Measurements from ENCODE around the gene MYH7B. TPM values are rescaled to one million over a fixed set of nuclear protein-coding genes. Genes with fewer than 3 reads are reported as not detected.
A peak's percentile ranks its signal among the peaks of the same experiment; 100 is the strongest.

Gene MYH7B
- total RNA-seq, 3 donors from 2014 or later, result 0.76 to 1.9 (median 0.99) TPM

GRCh38 chr20:34985461-34986310, 30.0 kb downstream of the MYH7B start:
- no peaks in the 10 kb centered on the region for H3K9me3 ChIP-seq
- H3K4me3 ChIP-seq, result no peak overlapping the region
- intact Hi-C loops (cut with DNase I, micrococcal nuclease), result no loop called here
- TF ChIP-seq, protein P1, sequence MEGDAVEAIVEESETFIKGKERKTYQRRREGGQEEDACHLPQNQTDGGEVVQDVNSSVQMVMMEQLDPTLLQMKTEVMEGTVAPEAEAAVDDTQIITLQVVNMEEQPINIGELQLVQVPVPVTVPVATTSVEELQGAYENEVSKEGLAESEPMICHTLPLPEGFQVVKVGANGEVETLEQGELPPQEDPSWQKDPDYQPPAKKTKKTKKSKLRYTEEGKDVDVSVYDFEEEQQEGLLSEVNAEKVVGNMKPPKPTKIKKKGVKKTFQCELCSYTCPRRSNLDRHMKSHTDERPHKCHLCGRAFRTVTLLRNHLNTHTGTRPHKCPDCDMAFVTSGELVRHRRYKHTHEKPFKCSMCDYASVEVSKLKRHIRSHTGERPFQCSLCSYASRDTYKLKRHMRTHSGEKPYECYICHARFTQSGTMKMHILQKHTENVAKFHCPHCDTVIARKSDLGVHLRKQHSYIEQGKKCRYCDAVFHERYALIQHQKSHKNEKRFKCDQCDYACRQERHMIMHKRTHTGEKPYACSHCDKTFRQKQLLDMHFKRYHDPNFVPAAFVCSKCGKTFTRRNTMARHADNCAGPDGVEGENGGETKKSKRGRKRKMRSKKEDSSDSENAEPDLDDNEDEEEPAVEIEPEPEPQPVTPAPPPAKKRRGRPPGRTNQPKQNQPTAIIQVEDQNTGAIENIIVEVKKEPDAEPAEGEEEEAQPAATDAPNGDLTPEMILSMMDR (IDR thresholded peaks at IDR 0.05), result no peak
- H3K36me3 ChIP-seq (ENCODE audit: low read depth), result no peaks in the 10 kb centered on the region
- no peak for ATAC-seq
- peaks cover 18% of the 10 kb centered on the region for H3K4me1 ChIP-seq (ENCODE audit: low read depth)
- DNase-seq, result peak in 2 of 3 donors; percentile 31 to 43

- Histone ChIP-seq H3K4me3 (no peak overlapping the region), H3K36me3 (ENCODE audit: low read depth) (no peaks in the 10 kb centered on the region), H3K9me3 (no peaks in the 10 kb centered on the region), H3K4me1 (ENCODE audit: low read depth) (peaks cover 18% of the 10 kb centered on the region)
- ATAC-seq (no peak), DNase-seq (peak in 2 of 3 donors; percentile 21 to 46)
- TF ChIP-seq, protein P1 (IDR thresholded peaks at IDR 0.05), result no peak
- intact Hi-C loops (cut with DNase I, micrococcal nuclease), result no loop called here
Measured at GRCh38 chr20:34986311-34987287, 30.9 kb downstream of the MYH7B start.

- intact Hi-C loops (cut with DNase I, micrococcal nuclease), result no loop called here
- TF ChIP-seq, protein P1 (IDR thresholded peaks at IDR 0.05), result no peak
- Histone ChIP-seq H3K9me3 (no peaks in the 10 kb centered on the region), H3K4me1 (ENCODE audit: low read depth) (peaks cover 18% of the 10 kb centered on the region), H3K36me3 (ENCODE audit: low read depth) (no peaks in the 10 kb centered on the region), H3K4me3 (no peak overlapping the region)
- no peak for ATAC-seq
- DNase-seq, result peak in 2 of 3 donors; percentile 27 to 36
Measured at GRCh38 chr20:34987288-34988190, 31.9 kb downstream of the MYH7B start.

- DNase-seq (peak in 1 of 3 donors; percentile 36), ATAC-seq (no peak)
- Histone ChIP-seq H3K36me3 (ENCODE audit: low read depth) (no peaks in the 10 kb centered on the region), H3K4me1 (ENCODE audit: low read depth) (peaks cover 15% of the 10 kb centered on the region), H3K4me3 (no peak overlapping the region), H3K9me3 (no peaks in the 10 kb centered on the region)
- intact Hi-C loops (cut with DNase I, micrococcal nuclease), result no loop called here
- TF ChIP-seq, protein P1 (IDR thresholded peaks at IDR 0.05), result no peak
Measured at GRCh38 chr20:34988191-34988540, 32.5 kb downstream of the MYH7B start.

DNA sequence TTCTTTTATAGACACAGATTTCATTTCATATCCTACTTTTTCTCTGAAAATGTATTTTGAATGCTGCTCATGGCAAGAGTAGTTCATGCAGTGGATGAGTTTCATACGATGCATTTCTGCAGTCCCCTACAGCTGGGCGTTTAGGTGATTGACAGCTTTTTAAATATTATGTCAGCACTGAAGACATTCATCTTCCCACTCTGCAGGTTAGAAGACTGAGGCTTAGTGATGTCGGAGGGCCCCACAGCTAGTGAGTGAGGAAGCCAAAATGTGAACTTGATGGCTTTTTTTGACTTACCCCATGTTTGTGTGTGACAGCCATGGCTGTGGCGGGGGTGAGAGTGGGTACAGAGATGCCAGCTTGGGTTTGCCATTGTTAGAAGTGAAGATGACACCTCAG, 33.5 kb downstream of the MYH7B start:
- ATAC-seq, result no peak
- peaks cover 7% of the 10 kb centered on the region for H3K4me1 ChIP-seq (ENCODE audit: low read depth)
- H3K4me3 ChIP-seq, result no peak overlapping the region

More for the DNA sequence above, 33.5 kb downstream of the MYH7B start:
- H3K9me3 ChIP-seq, result no peaks in the 10 kb centered on the region
- no peak for DNase-seq
- intact Hi-C loops (cut with DNase I, micrococcal nuclease), result no loop called here
- H3K36me3 ChIP-seq (ENCODE audit: low read depth), result no peaks in the 10 kb centered on the region
- TF ChIP-seq, protein P1 (IDR thresholded peaks at IDR 0.05), result no peak

Data from mucosa of descending colon (tissue), 3 donors.